ACHN (cell line): ENCODE measurements around the gene EML3.
"Not testable (repeated sequence)": the region's sequence is repeated elsewhere in the genome, so short reads cannot be mapped to it uniquely, and the experiment has no call there.

Source experiments
- DNase-seq: peaks from one replicate; pipeline ENCODE4 v3.0.0-alpha.2; 2015
- in situ Hi-C: cut with HindIII; loops from 2 replicates; pipeline ENCODE4 v1.10.0; 2017; ENCODE audit warnings: low sequenced_read_pairs, low pct_ligation_motif_present, low pct_unique_long_range_greater_than_20kb

EML3 gene

DNA sequence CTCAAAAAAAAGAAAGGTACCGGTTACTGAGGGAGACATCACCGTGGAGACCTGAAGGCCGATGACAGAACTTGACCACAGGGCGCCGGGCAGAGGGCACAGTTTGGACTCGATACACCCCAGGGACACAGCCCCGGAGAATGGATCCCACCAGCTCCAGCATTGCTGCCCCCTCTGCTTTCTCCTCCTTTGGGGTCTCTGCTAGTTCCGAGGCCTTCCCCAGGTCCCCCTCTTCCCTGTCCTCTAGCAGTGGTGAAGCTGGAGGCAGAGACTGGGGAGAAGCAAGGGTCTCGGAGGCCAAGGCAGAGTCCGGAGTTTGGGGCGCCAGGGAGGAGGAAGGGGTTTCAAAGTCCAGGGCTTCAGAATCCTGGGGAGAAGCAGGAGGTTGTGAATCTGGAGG lies 34.0 kb downstream of the EML3 start:
- in situ Hi-C loops, result no loop called here
- no peak for DNase-seq

DNA sequence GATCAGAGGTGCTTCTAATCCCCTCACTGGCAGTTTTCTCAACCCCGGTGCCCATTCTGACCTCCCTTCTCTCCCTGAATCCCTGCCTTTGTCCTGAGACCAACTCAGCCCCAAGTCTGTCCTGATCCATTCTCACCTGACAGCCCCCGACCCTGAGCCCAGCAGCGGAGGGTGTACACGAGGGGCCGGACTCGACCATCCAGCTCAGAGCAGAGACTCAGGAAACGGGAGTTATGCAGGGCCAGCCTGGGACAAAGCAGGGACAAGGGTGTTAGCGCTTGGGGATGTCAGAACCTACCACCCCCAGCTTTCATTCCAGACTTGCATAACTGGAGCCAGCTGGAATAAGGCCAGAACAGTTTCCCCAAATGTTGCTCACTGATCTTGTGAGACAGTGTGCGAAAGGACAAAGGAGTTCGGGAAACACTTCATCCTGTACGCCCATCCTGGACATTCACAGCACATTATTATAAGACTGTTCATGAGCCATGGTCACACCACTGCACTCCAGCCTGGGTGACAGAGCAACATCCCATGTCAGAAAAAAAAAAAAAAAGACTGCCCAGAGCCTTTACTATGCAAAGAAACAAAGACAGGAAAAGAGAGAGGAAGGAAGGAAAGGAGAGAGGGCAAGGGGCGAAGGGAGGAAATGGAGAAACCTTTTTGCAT lies 35.4 kb downstream of the EML3 start:
- no peak for DNase-seq
- in situ Hi-C loops, result no loop called here

- DNase-seq, result no peak
Measured at GRCh38 chr11:62575837-62576236, 36.7 kb downstream of the EML3 start.

DNA sequence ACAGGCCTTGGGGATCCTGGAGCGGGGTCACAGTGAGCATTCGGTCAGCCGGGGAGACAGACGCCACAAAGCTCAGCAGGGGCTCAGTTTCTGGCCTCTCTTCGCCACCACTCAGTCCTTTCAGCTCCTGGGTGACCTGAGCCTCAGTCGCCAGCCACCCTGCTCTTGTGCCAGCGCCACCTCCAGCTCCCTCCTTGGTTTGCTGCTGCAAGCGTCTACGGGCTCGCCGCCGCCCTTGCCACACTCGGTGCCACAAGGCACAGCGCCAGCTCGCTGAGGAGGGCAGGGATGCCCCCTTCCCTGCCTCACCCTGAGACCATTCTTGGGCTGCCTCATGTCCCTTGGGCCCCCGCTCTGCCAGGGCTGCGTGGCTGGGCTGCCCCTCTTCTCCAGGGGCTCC lies 37.4 kb downstream of the EML3 start:
- no peak for DNase-seq
- in situ Hi-C loops, result no loop called here

More at GRCh38 chr11:62575837-62576236, 36.7 kb downstream of the EML3 start:
- in situ Hi-C loops, result no loop called here

DNA sequence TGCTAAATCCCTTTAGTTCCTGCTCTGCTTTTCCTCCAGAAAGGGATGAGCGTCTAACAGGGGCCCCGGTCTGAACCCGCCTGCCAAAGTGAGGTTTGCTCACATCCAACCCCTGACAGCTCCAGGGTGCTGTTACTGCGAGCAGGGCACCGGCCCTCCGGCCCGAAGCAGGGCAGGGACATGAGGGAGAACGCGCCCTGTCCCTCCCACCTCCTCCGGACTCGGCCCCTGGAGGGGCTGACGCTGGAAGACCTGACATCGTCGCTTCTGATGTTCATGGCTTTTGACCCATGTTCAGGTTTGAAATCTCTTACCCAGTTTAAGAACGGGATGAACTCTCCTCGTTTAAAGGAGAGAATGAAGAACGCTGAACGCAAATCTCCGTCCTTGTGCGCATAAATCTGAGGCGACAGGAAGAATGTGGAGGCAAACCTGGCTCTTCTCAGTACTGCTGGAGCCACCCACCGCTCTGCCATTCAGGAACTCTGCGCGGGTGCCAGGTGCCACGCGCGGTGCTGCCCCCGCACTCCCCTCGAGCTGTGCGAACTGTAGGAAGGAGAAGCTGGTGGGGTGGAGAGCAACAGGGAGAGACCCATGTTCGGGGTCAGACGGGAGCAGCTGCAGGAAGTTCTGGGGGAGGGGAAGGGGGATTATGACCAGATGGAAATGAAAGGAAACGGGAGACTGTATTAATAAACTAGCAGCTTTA lies 38.1 kb downstream of the EML3 start:
- no peak for DNase-seq
- in situ Hi-C loops, result no loop called here

DNA sequence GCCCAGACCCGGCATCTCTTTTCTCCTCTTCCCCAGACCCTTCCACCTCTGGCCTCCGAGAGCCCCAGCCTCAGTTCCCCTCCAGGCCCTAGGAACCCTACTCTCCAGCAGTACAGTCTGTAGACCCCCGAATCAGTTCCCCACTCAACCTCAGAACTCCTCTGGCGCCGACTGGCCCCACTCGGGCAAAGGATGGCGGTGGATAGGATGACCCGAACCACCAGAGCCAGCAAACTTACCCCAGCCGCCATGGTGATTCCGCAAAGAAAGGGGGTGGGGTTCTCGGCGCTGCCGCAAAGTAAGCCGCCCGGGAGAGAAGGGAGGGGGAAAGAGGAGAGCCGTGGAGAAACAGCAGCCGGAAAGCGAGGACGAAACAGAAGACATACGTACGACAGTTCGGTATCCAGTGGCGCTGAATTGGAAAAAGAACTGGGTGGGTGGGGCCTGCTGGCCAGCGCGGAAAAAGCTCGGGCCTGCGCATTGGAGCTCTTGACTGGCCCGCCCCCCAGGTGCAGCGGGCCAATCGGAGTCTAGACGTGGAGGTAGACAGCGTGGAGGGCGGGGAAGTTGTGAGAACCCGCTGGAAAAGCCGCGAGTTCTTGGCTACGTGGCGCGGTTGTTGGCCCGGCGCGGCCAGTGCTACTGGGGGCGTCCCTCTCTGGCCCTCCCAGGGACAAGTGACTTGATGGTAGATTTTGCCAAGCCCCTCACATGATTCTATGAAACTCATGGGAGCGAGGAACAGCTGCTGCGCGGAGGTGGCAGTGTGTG lies 38.8 kb downstream of the EML3 start, which contains the start of gene EEF1G:
TSS of gene EEF1G (minus strand) at position 300 of the 771 bp plus-strand sequence. CDS start at position 251, 49 bp downstream.
- DNase-seq, result peak; percentile 99
- in situ Hi-C loops, result no loop called here

DNA sequence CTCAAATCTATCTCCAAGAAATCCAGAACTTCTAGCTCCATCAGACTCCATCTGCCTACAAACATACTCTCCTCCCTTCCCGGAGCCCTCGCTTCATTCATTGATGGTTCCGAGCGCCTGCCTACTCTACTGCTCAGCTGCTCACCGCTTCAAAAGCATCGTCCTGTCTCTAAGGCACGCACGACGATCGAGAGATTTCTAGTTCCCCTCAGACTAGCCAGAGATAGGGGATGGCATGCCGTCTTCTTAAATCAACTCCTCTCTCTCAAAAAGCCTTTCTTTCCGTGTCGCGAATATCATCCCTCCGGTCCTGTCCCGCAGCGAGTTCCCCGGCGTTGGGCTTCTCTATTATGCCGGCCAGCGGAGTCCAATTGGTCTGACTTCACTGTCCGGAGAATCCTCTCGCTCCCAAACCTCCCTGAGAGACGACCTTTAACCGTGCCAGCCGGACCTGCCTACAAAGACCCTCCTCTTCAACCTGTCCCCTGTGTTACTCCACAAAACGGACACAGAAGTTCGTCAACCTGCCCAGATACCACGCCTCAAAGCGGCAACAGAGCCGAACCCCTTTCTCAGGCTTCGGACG lies 39.5 kb downstream of the EML3 start:
- in situ Hi-C loops, result no loop called here
- DNase-seq, result no peak

GRCh38 chr11:62572431-62572830 lies 40.1 kb downstream of the EML3 start:
- in situ Hi-C loops, result no loop called here
- no peak for DNase-seq

DNA sequence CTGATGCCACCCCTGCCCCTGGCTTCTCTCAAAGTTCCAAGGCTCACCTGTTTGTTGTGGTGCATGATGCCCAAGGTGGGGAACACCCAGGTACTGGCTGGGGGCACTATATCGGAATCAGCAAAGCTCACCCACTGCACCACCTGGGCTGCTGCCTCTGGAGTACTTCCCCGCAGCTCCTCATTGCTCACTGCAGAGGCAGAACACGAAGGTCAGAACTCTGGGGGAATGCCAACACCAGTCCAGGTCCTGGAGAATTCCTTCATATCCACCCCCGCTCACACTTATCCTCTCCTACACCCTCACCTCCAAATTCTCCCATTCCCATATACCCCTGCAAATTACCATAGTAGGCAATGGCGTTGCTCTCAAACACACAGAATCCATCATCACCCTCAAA lies 41.1 kb downstream of the EML3 start:
- DNase-seq, in situ Hi-C loops: not testable (repeated sequence)

DNA sequence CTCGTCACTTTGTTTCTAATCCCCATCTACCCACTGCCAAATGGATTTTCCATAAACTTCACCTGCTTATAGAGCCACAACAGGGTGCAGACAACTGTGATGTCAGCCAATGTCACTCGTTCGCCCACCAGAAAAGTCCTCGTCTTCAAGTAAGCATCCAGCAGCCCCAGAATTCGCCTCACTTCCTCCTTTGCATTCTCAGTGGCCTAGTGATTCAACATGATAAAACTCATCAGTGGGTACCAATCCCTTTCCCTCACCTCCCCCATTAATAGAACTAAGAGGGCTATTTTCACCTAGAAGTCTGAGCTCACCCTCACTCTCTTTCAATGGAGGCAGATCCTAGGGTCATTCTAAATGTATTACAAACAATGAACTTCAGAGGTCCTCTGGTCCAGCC lies 41.7 kb downstream of the EML3 start:
- DNase-seq, in situ Hi-C loops: not testable (repeated sequence)

DNA sequence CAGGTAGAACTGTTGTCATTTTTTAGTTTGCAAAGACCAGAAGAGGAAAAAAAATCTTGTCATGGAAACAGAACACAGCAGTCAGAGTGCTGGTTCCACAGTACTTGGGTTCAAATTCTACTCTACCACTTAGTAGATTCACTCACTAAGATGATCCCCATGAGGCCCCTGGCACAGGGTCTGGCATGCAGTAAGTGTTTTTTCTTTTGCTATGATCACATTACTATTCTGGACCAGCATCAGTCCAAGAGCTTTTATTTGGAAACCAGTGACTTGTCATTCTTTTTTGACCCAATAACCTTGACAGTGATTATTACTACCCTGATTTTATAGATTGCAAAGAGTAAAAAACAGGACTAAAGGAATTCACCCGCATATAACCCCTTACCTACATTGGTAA lies 43.0 kb downstream of the EML3 start:
- in situ Hi-C loops, result no loop called here
- no peak for DNase-seq

- in situ Hi-C loops, result no loop called here
- no peak for DNase-seq
Measured at GRCh38 chr11:62567018-62567633, 45.4 kb downstream of the EML3 start.

DNA sequence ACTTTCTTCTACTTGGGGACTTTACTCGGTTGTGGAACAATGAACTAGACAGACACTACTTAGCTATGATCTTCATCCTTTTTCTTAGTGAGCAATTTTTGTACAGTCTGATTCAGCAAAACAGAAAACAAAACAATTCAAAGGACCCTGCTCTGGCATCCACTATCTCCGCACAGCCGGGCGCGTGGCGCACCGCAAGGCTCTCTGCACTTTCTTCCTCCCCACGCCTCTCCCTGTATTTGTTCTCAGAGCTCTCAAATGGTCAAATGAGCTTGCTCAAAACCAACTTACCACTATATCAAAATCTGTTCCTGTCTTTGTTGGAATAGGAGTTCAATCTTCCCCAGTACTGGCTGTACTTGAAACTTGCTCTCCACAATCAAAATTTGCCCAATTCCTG lies 46.3 kb downstream of the EML3 start:
- in situ Hi-C loops, result no loop called here

GRCh38 chr11:62565100-62565802 lies 47.3 kb downstream of the EML3 start:
- in situ Hi-C loops, result no loop called here
- DNase-seq, result no peak

More for the DNA sequence above, 46.3 kb downstream of the EML3 start:
- no peak for DNase-seq

DNA sequence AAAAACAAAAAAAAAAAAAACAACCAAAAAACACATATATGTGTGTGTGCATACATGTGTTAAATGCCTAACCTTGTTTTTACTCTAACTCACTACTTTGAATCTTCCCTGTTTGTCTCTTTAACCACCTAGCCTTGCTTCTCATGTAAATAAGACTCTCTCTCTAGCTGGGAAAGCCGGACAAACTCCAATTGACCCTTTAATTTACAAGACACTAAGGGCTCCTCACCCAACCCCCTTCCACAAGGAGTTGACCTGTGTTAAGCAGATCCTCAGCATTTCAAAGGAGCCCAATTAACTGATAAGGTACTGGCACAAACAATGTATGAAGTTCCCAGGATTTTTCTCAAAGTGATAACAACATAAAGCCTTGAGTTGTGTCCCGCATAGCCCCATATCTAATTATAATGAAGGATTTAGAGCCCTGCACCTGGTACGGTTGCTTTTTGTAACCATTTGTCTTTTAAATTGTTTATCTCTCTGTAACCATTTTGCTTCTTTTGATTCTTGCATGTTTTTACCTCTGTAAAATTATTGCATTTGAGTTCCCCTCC lies 50.8 kb downstream of the EML3 start:
- in situ Hi-C loops, DNase-seq: not testable (repeated sequence)

DNA sequence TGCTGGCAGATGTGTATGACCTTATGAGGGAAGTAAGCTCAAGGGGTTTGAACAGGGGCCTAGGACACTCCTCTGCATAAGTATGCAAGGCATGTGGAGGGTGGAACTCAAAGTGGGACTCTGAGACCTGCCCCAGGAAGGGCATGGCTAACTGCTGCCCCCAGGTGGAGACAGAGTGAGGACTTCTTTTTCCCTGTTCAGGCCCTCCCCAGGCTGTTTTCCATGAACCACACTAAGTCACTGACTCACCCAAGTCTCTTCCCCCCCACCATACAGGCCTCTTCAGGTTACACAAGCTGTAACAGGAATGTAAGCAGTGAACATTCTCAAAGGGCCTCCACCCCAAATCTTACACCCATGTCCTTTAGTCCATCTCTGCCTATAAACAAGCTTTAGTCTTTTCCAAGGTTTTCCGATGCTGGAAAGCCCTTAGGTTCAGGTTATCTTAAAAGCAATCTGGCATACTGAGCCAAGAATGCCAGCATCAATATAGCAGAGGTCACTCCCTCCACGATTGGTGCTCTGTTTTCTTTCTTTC lies 51.9 kb downstream of the EML3 start:
- peak; percentile 95 for DNase-seq
- in situ Hi-C loops, result no loop called here

DNA sequence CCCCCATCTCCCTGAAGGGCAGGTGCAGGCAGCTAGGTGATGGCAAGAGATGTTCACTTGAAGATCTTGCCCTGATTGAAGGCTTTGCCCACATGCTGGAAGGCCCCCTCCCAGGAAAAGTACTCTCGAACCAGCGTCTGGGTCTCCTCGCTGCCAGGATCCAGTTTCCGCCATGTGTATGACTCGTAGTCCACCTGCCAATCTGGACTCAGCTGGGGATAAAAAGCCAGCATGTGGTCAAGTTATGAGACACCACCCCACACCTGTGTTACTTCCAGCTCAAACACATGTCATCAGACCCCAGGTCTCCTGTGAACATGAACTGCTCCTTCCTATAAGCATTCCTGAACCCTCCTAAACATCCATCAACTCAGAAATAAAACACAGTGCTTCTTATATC lies 52.9 kb downstream of the EML3 start:
- DNase-seq, result not testable (repeated sequence)

DNA sequence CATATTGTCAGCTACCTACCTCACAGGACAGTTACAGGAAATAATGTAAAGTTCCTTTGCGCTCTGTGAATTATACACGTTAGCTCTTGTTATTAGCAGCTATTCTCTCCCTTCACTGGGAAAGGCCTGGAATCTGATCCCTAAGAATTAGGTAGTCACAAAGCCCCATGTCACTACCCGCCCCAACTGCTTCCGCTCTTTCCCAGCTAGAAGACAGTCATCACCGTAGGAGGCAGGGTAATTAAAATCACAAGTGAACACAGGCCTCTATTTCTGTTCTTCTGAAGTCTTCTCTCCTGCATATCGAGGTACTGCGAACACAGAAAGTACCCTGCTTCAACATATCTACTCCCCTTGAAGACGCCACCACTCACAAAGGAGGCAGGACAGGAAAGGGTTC lies 53.4 kb downstream of the EML3 start:
- no peak for DNase-seq
- in situ Hi-C loops, result no loop called here

More for the DNA sequence above, 52.9 kb downstream of the EML3 start:
- in situ Hi-C loops, result not testable (repeated sequence)
